Measurements from ENCODE around the gene HIVEP1.

HIVEP1 gene

DNA sequence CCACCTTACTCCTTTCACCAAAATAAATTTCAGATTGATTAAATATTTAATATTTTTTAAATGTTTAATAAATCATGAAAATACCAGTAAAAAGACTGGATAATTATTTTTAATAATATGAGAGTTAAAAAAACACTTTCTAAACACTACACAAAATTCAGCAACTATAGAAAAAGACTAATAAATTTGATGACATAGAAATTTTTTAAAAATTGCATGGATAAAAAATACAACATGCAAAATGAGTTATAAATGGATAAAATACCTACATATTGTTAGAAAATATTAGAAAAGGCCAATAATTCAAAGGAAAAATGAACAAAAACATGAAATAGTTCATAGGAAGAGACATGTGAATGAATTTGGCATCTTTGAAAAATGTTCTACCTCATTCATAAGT is 177.0 kb downstream of the HIVEP1 start:
- no peak overlapping the region for H3K4me3 ChIP-seq (ENCODE audit: low read depth, low read length)
- no peak for DNase-seq (ENCODE audit: low read depth)
- TF ChIP-seq, protein P1, sequence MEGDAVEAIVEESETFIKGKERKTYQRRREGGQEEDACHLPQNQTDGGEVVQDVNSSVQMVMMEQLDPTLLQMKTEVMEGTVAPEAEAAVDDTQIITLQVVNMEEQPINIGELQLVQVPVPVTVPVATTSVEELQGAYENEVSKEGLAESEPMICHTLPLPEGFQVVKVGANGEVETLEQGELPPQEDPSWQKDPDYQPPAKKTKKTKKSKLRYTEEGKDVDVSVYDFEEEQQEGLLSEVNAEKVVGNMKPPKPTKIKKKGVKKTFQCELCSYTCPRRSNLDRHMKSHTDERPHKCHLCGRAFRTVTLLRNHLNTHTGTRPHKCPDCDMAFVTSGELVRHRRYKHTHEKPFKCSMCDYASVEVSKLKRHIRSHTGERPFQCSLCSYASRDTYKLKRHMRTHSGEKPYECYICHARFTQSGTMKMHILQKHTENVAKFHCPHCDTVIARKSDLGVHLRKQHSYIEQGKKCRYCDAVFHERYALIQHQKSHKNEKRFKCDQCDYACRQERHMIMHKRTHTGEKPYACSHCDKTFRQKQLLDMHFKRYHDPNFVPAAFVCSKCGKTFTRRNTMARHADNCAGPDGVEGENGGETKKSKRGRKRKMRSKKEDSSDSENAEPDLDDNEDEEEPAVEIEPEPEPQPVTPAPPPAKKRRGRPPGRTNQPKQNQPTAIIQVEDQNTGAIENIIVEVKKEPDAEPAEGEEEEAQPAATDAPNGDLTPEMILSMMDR (conservative IDR thresholded peaks at IDR 0.05; ENCODE audit: low read depth, low read length): no peak

GRCh38 chr6:12189661-12190060 is 177.5 kb downstream of the HIVEP1 start:
- no peak overlapping the region for H3K4me3 ChIP-seq (ENCODE audit: low read depth, low read length)
- DNase-seq (ENCODE audit: low read depth): no peak
- TF ChIP-seq, protein P1 (conservative IDR thresholded peaks at IDR 0.05; ENCODE audit: low read depth, low read length): no peak

- no peak overlapping the region for H3K4me3 ChIP-seq (ENCODE audit: low read depth, low read length)
- no peak for DNase-seq (ENCODE audit: low read depth)
- TF ChIP-seq, protein P1 (conservative IDR thresholded peaks at IDR 0.05; ENCODE audit: low read depth, low read length): no peak
These were observed 178.1 kb downstream of the HIVEP1 start for GRCh38 chr6:12190252-12190651.

GRCh38 chr6:12196326-12196936 is 184.3 kb downstream of the HIVEP1 start:
- peak; percentile 48 for DNase-seq (ENCODE audit: low read depth)
- no peak overlapping the region for H3K4me3 ChIP-seq (ENCODE audit: low read depth, low read length)
- TF ChIP-seq, protein P1 (conservative IDR thresholded peaks at IDR 0.05; ENCODE audit: low read depth, low read length): no peak

GRCh38 chr6:12198851-12199250 is 186.7 kb downstream of the HIVEP1 start:
- TF ChIP-seq, protein P1 (conservative IDR thresholded peaks at IDR 0.05; ENCODE audit: low read depth, low read length): no peak
- H3K4me3 ChIP-seq (ENCODE audit: low read depth, low read length): no peak overlapping the region
- no peak for DNase-seq (ENCODE audit: low read depth)

DNA sequence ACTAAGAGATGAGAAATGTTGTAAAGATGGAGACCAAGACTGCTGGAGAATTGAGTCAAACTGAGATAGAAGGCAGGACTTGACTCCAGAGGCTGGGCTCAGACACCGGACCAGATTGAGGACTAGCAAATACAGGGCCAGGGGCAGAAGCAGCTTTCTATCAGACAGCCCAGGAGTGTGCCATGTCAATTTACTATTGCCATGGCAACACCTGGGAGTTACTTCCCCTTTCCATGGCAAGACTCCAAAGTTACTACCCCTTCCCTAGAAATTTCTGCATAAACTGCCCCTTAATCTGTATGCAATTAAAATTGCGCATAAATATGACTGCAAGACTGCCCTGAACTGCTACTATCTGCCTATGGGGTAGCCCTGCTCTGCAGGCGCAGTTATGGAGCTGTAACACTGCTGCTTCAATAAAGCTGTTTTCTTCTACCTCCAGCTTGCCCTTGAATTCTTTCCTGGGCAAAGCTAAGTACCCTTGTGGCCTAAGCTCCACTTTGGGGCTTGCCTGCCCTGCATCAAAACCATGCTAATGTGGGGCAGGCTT is 188.0 kb downstream of the HIVEP1 start:
- DNase-seq (ENCODE audit: low read depth): no peak
- TF ChIP-seq, protein P1 (conservative IDR thresholded peaks at IDR 0.05; ENCODE audit: low read depth, low read length): no peak
- no peak overlapping the region for H3K4me3 ChIP-seq (ENCODE audit: low read depth, low read length)

DNA sequence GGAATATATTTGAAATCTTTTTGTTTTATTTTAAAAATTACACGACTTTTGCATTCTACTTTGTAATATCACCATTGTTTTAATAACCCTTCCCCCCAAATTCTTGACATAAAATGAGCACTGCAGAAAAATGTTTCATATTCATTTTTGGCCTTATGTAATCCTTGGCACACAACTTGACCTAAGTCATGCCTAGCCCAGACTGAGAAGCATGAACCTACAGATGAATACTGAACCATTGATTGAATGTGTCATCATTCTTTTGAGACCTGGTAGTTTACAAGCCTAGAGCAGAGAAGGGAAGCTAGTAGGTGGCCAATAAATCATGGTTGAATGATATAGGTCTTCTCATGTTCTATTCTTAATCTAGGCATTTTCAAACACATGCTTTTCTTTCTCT is 188.6 kb downstream of the HIVEP1 start:
- TF ChIP-seq, protein P1 (conservative IDR thresholded peaks at IDR 0.05; ENCODE audit: low read depth, low read length): no peak
- DNase-seq (ENCODE audit: low read depth): no peak
- H3K4me3 ChIP-seq (ENCODE audit: low read depth, low read length): no peak overlapping the region

All from choroid plexus epithelial cell (primary cell).